ENCODE results near the gene ACTRT1. TPM values are rescaled to one million over a fixed set of nuclear protein-coding genes. Genes with fewer than 3 reads are reported as not detected.

ACTRT1 gene
- total RNA-seq: not detected
- long read RNA-seq, donor 1: 0 reads
- long read RNA-seq, donor 2: 0 reads

DNA sequence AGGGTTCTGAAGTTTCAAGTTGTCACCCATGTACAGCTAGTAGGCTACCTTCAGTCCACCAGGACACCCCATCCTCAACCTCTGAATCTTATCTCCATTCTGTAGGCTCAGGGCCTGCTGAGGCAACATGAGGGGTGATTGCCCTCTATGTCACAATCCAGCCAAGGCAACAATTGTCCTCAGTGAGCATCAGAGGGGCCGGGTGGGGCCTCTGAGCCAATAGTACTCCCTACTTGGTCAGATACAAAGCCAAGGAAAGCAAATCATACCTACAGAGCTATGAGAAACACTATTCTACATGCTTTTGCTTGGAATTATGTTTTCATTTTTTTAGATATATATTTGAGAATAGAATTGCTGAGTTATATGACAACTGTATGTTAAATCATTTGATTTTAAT is at the start of gene ACTRT1:
ACTRT1 (minus strand) TSS at position 101 of the 400 bp plus-strand sequence. CDS start 197 bp downstream, outside the sequence.
- intact Hi-C loops (cut with DNase I): no loop called here
- no peak for DNase-seq (ENCODE audit: low spot score)

DNA sequence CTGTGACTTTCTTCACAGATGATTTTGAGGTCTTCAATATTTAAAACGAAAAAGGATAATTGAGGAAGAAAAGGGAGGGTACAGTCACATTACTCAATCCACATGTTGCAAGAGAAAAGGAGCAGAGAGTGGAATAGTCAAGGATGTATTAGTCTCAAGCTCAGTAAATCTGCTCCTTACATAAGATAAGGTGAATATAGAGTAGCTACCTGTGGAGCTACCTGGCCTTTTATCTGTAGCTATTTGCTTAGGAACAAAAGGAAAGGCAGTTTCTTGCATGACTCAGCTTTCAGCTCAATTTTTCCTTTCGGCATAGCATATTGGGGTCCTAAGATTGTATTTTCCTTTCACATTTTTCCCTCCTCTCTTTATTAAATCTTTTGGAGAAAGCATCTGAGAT is 26.3 kb upstream of the ACTRT1 start:
- intact Hi-C loops (cut with DNase I): no loop called here
- DNase-seq (ENCODE audit: low spot score): no peak

- DNase-seq (ENCODE audit: low spot score): no peak
- intact Hi-C loops (cut with DNase I): no loop called here
Measured at GRCh38 chrX:128057421-128057820, 5.2 kb upstream of the ACTRT1 start.

- intact Hi-C loops (cut with DNase I): no loop called here
- DNase-seq (ENCODE audit: low spot score): peak; percentile 43
Measured at GRCh38 chrX:128051526-128051925, 677 bp downstream of the ACTRT1 start.

DNA sequence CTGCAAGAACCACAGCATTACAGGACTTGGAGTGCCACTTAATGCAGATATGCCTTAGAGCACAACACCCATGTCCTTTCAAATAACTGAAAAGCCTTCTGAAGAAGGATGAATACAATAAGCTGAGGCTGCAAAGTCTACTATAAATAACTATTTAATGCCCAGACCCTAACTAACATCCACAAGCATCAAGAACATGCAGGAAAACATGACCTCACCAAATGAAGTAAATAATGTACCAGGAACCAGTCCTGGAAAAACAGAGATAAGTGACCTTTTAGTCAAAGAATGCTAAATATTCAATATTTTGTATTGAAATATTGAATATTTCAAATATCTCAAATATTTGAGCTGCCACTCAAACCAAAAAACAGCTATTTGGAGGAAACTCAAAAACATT is 16.9 kb downstream of the ACTRT1 start:
- no peak for DNase-seq (ENCODE audit: low spot score)
- intact Hi-C loops (cut with DNase I): no loop called here

DNA sequence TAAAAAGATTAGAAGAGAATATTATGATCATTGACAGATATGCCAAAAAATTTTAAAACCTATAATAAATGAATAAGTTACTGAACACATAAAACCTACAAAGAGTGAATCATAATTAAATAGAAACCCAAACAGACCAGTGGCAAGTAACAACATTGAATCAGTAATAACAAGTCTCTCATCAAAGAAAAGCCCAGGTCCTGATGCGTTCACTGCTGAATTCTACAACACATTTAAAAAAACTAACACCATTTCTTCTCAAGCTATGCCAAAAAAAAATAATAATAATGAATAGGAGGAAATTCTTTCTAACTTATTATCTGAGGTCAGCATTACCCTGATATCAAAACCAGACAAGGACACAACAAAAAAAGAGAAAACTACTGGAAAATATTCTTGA is 30.6 kb downstream of the ACTRT1 start:
- DNase-seq (ENCODE audit: low spot score): no peak
- intact Hi-C loops (cut with DNase I): no loop called here

GRCh38 chrX:128020701-128021100 is 31.5 kb downstream of the ACTRT1 start:
- DNase-seq (ENCODE audit: low spot score): no peak
- intact Hi-C loops (cut with DNase I): no loop called here

GRCh38 chrX:128019218-128019617 is 33.0 kb downstream of the ACTRT1 start:
- DNase-seq (ENCODE audit: low spot score): no peak
- intact Hi-C loops (cut with DNase I): no loop called here

DNA sequence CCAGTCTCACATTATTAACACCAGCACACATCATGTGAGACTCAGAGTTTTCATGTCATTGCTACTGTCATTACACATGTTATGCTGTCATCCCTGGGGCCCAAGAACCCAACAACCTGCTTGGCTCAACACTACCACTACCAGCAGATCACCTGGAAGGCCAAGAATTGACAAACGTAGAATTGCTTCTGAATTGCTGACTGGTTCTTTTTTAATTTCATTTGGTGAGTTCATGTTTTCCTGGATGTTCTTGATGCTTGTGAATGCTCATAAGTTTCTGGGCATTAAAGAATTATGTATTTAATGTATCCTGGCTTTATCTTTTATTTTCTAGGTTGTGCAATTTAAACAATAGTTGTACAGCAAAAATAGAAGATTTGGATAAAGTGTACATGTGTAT is 40.2 kb downstream of the ACTRT1 start:
- DNase-seq (ENCODE audit: low spot score): no peak
- intact Hi-C loops (cut with DNase I): no loop called here

DNA sequence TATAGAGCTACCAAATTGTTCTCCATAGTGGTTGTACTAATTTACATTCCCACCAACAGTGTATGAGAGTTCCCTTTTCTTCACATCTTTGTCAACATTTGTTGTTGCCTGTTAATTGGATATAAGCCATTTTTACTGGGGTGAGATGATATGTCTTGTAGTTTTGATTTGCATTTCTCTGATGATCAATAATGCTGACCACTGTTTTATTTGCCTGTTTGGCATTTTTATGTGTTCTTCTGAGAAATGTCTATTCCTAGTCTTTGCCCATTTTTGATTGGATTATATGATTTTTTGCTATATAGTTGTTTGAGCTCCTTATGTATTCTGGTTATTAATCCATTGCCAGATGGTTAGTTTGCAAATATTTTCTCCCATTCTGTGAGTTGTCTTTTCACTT is 44.3 kb downstream of the ACTRT1 start:
- intact Hi-C loops (cut with DNase I): no loop called here
- no peak for DNase-seq (ENCODE audit: low spot score)

All from posterior vena cava (tissue), 2 donors.